Measurements from ENCODE around the gene PTPRT. TPM values are rescaled to one million over a fixed set of nuclear protein-coding genes. Genes with fewer than 3 reads are reported as not detected.

PTPRT gene
- total RNA-seq, 2 donors from 2014 or later = 0.26 to 0.27 TPM

DNA sequence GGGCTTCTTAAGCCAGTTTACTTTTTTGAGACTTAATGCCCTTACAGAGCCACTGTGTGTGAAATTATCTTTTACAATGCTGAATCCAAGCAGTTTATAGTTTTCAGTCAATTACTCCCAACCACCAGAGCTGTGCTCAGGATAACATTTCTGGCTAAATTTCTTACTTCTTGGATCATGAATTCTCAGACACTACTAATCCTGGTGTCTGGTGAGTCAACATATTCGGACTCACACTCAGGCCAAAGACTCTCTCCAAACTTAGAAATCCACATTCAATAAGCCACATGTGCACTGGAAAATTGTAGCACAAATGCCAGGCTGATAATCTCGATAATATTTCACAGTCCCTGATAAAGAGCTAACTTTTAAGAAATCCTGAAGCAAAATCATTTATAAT lies 49.0 kb downstream of the PTPRT start:
- peak in 1 of 2 donors; percentile 85 for ATAC-seq
- intact Hi-C loops (cut with DNase I) = no loop called here
- DNase-seq = no peak

- intact Hi-C loops (cut with DNase I) = no loop called here
- ATAC-seq (peak; percentile 23 to 45), DNase-seq (peak; percentile 38)
Measured at GRCh38 chr20:43138061-43138770, 51.5 kb downstream of the PTPRT start.

DNA sequence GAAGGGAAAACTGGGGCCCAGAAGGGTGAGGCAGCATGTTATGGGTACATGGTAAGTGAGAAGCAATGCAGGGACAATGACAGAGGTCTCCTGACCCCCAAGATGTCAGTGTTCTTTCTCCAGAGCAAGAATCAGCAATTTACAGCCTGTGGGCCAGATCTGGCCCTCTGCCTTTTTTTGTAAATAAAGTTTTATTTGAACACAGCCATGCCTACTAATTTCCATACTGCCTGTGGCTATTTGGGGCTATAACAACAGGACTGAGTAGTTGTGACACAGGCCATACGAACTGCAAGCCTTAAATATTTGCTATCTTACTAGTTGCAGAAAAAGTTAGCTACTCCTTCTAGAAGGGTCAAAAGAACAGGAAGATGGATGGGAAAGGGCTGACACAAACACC lies 52.5 kb downstream of the PTPRT start:
- intact Hi-C loops (cut with DNase I) = no loop called here
- DNase-seq (no peak), ATAC-seq (no peak)

DNA sequence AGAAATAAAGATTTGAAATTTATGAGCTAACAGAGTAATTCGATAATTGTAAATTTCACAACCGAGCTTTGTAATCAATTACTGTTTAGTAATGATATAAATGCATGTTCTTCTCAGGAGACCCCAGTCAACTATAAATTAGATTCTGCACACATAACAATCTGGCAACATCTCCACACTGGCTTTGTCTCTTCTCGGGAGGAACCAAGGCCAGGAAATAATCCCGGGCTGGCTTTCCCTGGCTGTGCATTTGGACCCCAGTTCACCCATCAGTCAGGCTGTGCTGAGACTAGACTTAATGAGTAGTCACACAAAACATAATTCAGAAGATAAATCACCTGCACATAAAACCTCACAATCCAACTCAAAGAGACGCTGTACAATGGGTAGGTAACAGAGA lies 65.5 kb downstream of the PTPRT start:
- ATAC-seq (no peak), DNase-seq (no peak)
- intact Hi-C loops (cut with DNase I) = no loop called here

GRCh38 chr20:43123180-43123579 lies 66.5 kb downstream of the PTPRT start:
- ATAC-seq (no peak), DNase-seq (no peak)
- intact Hi-C loops (cut with DNase I) = no loop called here

- ATAC-seq (no peak), DNase-seq (no peak)
- intact Hi-C loops (cut with DNase I) = no loop called here
Measured at GRCh38 chr20:43119720-43120119, 70.0 kb downstream of the PTPRT start.

- intact Hi-C loops (cut with DNase I) = no loop called here
- no peak for DNase-seq
- ATAC-seq = no peak
Measured at GRCh38 chr20:43102394-43102793, 87.3 kb downstream of the PTPRT start.

- no peak for DNase-seq
- intact Hi-C loops (cut with DNase I) = no loop called here
- no peak for ATAC-seq
Measured at GRCh38 chr20:43096931-43097260, 92.8 kb downstream of the PTPRT start.

DNA sequence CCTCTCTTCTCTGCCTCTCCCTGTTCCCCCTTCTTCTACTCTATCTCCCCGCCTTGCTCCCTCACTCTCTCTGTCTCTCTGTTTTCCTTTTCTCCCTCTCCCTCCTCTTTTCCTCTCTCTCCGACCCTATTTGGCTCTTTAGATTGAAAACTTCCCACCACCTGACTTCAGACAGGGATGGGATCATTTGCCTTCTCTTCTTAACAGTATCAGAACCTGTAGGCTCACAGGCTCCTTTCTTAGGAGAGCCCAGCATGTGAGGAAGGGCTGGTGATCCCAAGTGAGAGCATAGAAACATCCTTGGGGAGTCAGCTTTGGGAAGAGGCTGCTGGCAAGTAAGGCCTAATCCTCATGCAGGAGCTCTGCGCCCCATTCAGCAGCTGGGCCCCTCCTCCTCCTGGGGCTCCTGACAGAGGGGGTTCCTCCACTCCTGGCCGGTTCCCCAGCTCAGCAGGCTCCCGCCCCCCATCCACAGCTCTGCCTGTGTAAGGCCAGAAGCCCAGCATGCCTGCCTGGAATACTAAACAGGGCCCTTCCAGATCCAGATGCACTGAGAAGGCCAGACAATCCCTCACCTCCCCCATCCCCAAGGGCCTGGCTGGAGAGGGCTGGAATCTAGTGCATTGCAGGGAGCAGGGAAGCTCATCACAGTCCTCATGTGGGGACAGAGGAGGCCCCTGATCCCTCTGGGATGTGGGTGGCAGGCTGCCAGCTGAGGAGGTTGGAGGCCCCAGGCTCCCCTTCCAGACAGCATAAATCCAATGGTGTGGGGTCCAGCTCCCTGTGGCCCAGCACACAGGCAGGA lies 93.4 kb downstream of the PTPRT start:
- ATAC-seq = no peak
- intact Hi-C loops (cut with DNase I) = no loop called here
- DNase-seq = no peak

DNA sequence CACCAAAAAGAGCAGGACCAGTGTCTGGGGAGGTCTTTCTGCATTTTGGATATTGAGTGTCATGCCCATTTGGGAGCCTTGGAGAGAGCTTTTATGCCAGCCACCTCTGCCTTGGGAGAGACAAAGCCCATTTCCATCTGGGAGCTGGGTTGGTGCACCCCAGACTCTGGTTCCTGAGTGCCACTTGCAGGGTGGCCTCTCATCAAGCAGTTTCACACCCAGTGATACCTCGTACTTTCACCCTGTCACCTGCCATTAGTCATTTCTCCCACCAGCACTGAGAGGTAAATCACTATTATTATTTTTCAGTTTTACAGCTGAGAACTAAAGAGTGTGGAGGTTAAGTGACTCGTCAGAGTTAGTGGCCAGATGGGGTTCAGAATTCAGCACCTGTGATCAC lies 94.7 kb downstream of the PTPRT start:
- ATAC-seq = no peak
- no peak for DNase-seq
- intact Hi-C loops (cut with DNase I) = no loop called here

DNA sequence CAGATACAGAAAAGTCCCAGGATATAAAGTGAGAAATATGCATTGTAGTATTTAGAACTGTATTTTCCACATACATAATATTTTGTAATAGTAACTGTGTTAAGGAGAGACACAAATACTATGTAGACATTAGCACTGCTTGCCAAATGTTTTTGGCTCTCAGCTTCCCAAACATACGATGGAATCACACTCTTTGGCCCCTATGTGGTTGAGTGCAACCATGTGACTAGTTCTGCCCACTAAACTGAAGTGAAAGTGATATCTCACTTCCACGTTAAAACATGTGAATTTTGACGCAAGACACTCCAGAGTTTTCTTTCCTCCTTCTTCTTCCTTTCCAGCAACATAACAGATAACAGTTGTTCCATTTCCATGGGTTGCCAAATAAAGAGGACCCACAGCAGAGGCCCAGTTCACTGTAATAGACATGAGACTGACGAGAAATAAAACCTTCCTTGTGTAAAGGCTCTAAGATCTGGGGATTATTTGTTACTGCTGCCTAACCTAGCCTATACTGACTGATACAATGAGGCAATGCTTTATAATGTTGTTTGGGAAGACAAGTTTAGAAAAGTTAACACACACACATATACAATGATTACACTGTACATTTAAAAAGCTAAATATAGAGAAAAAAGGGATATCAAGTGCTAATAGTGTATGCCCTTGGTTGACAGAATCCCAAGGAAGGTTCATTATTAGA lies 97.2 kb downstream of the PTPRT start:
- DNase-seq = no peak
- no peak for ATAC-seq
- intact Hi-C loops (cut with DNase I) = no loop called here

DNA sequence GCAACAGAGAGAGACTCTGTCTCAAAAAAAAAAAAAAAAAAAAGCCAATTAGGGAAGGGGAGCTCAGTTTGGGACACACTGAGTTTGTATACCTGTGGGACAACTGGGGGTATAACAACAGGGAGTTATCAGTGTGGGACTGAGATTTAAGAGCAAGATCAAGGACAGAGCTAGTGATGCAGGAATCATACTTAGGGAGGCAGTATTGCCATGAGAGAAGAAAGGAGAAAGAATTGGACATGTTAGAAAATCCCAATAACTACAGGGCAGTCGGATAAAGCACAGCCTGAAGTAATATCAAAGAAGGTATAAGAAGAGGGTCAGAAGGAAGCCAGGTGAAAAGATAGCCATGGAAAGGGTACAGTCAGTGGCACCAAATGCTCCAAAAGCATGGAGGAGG lies 121.2 kb downstream of the PTPRT start:
- no peak for DNase-seq
- no peak for ATAC-seq
- intact Hi-C loops (cut with DNase I) = no loop called here

DNA sequence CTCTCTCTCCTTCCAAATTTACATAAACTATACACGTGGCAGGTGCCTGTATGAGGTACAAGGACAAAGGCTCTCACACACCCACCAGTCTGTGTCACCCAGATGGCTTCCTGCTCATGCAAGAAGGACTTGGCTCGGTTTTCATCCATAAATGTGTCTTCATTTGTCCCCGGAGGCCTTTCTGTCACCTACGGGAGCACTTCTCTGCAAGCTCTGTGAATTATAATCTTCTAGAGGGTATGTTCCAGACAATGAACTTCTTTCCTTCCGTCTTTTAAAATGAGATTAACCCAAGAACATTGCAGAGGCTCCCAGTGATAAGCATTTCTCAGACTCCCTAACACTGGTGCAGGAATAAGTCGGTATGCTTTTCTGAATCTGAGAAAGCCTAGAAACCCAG lies 123.6 kb downstream of the PTPRT start:
- DNase-seq = no peak
- intact Hi-C loops (cut with DNase I) = no loop called here
- no peak for ATAC-seq

- intact Hi-C loops (cut with DNase I) = no loop called here
- ATAC-seq (no peak), DNase-seq (no peak)
Measured at GRCh38 chr20:43065299-43065698, 124.4 kb downstream of the PTPRT start.

DNA sequence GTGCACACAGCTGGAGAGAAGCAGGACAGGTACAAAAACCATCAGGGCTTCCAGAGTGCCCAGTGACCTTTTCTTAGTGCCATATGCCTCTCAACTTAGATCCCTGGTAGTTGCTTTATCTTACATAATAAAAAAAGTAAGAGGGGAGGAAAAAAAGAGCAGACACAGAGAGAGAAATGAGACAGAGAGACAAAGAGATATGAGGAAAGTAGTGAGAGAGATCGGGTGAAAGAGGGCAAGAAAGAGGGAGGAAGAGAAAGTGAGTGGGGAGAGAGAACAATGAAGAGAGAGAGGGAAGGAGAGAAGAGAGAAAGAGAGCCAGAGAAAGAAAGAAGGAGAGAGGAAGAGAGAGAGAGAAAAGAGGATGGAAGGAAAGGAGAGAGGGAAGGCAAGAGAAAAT lies 131.6 kb downstream of the PTPRT start:
- intact Hi-C loops (cut with DNase I) = no loop called here
- no peak for ATAC-seq

GRCh38 chr20:43057317-43057716 lies 132.4 kb downstream of the PTPRT start:
- ATAC-seq (no peak), DNase-seq (no peak)
- intact Hi-C loops (cut with DNase I) = no loop called here

More for the DNA sequence above, 131.6 kb downstream of the PTPRT start:
- no peak for DNase-seq

DNA sequence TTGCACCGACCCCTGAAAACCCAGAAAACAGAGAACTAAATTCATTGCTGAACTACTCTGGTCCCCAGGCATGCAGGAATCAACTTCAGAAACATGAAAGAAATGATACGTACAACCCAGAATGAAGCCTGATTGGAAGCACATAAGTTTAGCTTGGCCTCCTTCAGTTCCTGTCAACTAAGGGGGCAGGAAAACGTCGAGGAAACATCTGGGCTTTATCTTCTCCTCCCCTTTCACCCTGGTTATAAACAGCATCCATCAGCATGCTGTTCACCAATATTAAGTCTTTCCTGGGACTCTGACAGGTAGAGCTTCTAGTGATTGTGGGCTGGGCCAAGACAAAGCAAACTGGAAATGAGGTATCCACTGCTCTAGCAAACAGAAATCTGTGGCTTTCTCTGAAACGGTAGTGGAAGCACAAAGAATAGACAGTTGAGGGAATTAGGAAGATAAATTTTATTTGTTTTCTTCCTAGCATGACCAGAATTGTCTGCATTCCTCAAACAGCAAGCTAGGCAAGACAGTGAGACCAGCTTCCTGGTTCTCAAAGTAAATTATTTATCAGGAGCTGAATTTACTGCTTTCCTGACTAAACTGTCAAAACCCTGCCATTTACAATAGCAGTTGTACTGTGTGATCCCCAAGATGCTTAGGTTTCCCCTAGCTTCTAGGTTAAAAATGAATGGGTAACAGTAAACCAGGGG lies 134.4 kb downstream of the PTPRT start:
- ATAC-seq = no peak
- intact Hi-C loops (cut with DNase I) = no loop called here
- DNase-seq = no peak

DNA sequence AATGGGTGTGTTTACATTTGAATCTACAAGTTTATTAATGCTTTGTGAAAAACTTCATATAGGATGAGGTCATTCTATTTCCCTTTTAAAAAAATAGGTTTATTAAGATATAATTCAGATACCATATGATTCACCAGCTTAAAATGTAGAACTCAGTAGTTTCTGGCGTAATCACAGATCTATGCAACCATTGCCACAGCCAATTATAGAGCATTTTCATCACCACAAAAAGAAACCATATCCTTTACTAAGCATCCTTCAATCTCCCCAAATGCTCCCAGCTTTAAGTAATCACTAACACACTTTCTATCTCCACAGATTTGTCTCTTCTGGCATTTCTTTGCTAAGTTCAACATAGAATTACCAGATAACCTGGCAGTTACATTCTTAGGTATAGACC lies 137.2 kb downstream of the PTPRT start:
- DNase-seq (no peak), ATAC-seq (no peak)
- intact Hi-C loops (cut with DNase I) = no loop called here

DNA sequence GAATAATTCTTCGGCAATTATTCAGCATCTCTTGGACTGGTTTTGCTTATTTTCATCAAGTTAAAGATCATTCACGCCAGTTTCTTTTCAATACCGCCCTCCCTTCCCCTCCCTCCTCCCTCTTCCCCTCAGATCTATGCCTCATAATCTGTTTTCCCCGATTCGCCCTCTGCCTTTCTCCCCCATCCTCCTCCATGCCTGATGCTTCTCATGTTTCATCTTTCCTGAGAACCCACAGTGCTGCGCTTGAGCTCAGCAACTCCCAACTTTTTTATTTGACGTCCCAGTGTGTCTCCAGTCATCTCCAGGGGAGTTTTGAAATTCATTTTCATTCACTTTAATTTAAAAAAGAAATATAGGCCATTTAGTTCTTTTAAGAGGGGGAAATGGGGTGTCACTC lies 142.7 kb downstream of the PTPRT start:
- ATAC-seq = peak in 1 of 2 donors; percentile 56
- no peak for DNase-seq
- intact Hi-C loops (cut with DNase I) = no loop called here

GRCh38 chr20:43043887-43044286 lies 145.8 kb downstream of the PTPRT start:
- intact Hi-C loops (cut with DNase I) = no loop called here
- DNase-seq (no peak), ATAC-seq (no peak)

Data from left cardiac atrium (tissue), 4 donors.